Jurkat, Clone E6-1 (cell line): ENCODE results near the gene ACO2.
"Not testable (repeated sequence)": the region's sequence is repeated elsewhere in the genome, so short reads cannot be mapped to it uniquely, and the experiment has no call there.

Source experiments
- DNase-seq: peaks from one replicate; pipeline ENCODE4 v3.0.0-alpha.2; 2011; ENCODE audit warnings: low read depth, low spot score
- H3K4me3 ChIP-seq: 2 replicates; pipeline ENCODE4 v1.5.1; 2011; ENCODE audit warnings: mild to moderate bottlenecking, low read length, control low read depth, moderate library complexity

The ACO2 gene

DNA sequence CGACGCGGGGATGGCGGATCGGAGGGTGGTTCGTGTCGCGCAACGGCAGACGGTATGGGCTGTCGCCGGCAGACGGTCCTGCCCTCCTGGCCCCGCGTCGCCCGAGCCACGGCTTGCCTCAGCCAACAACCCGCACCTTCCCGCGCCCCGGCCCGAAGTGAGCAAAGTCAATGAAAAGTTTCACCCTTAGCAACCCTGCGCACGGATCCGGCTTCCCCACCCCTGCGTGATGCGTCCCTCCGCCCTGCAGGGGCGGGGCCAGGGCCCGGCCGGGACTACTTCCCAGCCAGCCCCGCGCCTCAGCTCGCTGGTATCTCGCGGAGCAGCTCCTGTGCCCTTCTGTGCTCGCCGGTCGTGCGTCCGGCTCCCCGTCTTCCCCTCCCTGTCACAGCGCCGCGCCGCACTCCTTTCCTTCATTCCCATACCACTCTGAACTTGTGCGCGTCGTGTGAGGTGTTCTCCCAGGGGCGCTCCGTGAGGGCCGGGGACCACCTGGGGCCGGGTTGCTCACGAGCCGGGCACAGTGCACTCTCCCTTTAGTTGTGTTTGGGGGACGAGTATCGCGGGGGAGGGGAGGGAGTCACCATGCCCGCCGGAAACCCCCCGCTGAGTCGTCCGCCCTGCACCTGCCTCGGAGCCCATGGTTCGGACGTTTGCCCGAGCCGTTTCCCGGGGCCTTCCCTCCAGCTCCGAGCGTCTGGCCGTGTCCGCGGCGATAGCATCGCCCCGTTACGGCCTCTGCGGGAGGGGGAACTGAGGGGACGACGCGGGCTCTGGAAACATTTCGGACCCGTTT lies 22.1 kb upstream of the ACO2 start, which contains the start of gene TOB2:
Gene TOB2, minus strand, starts transcription at position 163 of the 796 bp plus-strand sequence. CDS start 9,456 bp downstream, outside the sequence.
- peak within 1 kb of the TSS; percentile 89 for H3K4me3 ChIP-seq

GRCh38 chr22:41447435-41448188 lies 21.3 kb upstream of the ACO2 start:
- H3K4me3 ChIP-seq = peak overlapping the region; percentile 89
- peak; percentile 35 for DNase-seq

More for the DNA sequence above, 22.1 kb upstream of the ACO2 start, which contains the start of gene TOB2:
- DNase-seq = peak; percentile 95

GRCh38 chr22:41448189-41448808 lies 20.6 kb upstream of the ACO2 start:
- DNase-seq = peak; percentile 100
- peak overlapping the region; percentile 89 for H3K4me3 ChIP-seq

GRCh38 chr22:41458161-41458728 lies 10.7 kb upstream of the ACO2 start:
- H3K4me3 ChIP-seq = no peak overlapping the region
- no peak for DNase-seq

DNA sequence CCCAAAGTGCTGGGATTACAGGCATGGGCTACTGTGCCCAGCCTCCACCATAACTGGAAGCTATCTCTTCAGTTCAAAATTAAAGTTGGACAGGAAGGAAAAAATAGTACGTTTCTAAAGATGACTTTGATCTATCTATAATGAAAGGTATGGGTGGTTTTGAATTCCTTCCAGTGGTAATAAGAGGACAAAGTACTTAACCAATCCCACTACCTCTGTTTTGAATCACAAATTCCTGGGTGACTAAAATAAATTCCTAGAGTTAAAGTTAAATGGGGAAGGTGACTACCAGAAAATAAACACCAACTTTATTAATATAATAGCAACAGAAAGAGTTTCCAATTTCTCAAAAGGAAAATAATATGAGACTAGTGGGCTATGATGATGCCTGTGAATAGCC lies 9.5 kb upstream of the ACO2 start:
- no peak for DNase-seq
- no peak overlapping the region for H3K4me3 ChIP-seq

DNA sequence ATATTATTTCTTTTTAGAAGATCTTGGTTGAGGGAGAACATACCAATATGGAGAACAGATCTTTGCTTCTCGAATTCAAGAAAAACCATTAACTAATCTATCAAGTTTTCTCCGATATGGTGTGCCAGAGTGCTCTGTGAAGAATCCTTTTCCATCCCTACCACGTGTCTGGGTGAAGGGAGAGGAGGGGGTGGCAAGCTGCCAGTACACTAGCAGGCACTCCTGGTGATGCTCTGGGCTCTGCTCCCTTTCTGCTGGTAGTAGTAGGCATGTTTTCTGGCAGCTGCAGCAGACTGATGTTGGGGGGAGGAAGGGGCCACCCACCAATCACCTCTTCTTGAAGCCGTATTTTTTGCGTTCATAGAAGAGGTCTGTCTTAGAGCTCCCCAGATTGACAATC lies 8.8 kb upstream of the ACO2 start:
- not testable (repeated sequence) for H3K4me3 ChIP-seq

DNA sequence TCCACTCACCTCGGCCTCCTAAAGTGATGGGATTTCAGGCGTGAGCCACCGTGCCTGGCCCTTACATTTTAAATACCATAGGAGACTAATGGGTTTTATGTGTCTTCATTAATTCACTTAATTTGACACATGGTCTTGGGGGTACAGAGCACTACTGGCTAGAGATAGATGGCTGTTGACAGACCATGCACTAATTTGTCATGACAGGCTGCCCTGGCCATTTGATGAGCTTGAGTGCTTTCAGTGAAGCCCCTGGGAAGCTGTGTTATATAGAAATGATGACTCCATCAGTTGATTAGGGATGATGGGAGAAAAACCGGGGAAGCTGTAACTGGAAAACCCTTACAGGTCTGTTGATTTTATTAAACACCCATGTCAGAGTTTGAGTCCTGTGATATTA lies 7.0 kb upstream of the ACO2 start:
- DNase-seq = no peak
- no peak overlapping the region for H3K4me3 ChIP-seq

More for the DNA sequence above, 8.8 kb upstream of the ACO2 start:
- not testable (repeated sequence) for DNase-seq

DNA sequence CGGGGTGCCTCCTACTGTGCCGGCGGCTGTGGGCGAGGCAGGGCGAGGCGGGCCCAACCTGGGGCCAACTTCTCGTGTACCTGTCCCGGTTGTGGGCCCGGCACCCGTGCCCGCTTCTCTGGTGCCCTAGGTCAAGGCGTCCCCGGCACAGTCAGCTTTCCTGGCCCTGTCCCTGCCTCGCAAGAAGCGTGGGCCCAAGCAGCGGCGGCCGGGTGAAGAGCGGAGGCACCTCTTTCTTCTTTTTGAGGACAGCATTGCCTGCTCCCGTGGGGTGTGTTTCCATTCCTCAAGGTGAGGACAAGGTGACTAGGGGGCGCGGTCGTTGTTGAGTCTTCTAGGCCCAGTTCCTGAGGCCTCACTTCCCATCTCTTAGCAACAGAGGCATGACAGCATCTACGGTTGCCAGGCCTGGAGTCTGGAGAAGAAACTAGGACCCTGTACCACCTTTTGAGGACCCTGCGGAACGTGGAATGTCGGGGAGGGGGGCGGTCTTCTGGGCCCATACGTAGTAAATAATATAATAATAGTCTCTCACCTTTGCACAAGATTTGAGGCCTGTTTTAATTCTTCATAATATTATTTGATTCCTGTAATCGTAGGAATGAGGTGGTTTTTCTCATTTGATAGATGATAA lies 418 bp downstream of the ACO2 start:
- peak; percentile 16 for DNase-seq
- peak overlapping the region; percentile 94 for H3K4me3 ChIP-seq

- DNase-seq = no peak
- H3K4me3 ChIP-seq = no peak overlapping the region
Measured at GRCh38 chr22:41470886-41471285, 2.0 kb downstream of the ACO2 start.

DNA sequence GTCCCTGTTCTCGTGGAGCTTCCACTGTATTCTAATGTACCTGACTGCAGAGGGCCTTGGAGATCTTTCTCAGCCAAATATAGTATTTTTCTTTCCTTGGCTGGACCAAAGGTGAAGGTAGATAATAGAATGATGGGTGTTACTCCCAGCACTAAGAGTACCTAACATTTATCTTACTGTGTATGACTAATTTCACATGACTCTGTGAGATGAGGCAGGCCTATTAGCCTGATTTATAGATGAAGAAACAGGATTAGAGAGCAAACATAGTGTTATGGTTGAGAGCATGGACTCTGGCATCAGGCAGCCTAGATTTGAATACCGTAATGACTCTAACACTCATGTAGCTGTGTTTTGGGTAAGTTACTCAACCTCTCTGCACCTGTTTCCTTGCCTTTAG lies 2.7 kb downstream of the ACO2 start:
- no peak for DNase-seq
- H3K4me3 ChIP-seq = no peak overlapping the region

- H3K4me3 ChIP-seq = no peak overlapping the region
- no peak for DNase-seq
Measured at GRCh38 chr22:41474872-41475451, 6.0 kb downstream of the ACO2 start.

GRCh38 chr22:41478473-41478872 lies 9.6 kb downstream of the ACO2 start:
- no peak overlapping the region for H3K4me3 ChIP-seq
- DNase-seq = no peak

DNA sequence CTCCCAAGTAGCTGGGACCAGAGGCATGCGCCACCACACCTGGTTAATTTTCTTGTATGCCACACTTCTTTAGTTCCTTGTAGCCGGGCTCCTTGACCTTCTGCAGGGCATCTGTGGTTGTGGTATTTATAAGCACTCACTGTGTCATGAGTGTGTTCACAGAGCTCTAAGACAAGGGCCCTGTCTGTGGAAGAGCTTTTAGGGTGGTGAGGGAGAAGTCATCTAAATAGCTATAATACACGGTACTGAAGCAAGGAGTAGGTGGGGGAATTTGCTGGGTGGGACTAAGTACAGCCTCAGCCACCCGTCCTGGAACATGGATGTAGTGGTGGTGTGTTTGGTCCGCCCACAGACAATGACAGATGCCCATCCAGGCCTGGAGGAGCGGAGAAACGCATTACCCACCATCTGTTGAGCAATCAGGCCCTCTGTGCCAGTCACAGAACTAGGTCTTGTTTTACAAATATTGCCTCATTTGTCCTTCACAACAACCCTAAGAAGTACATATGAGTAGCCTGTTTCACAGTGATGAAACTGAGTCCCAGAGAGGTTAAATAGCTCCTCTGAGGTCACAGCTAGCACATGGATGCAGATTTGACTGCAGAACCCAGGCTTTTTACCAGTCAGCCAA lies 10.1 kb downstream of the ACO2 start:
- DNase-seq = no peak
- H3K4me3 ChIP-seq = no peak overlapping the region

GRCh38 chr22:41479671-41480396 lies 10.9 kb downstream of the ACO2 start:
- no peak overlapping the region for H3K4me3 ChIP-seq
- no peak for DNase-seq

GRCh38 chr22:41480397-41480735 lies 11.4 kb downstream of the ACO2 start:
- H3K4me3 ChIP-seq = no peak overlapping the region
- no peak for DNase-seq

- DNase-seq = no peak
- H3K4me3 ChIP-seq = no peak overlapping the region
Measured at GRCh38 chr22:41481131-41481830, 12.4 kb downstream of the ACO2 start.

DNA sequence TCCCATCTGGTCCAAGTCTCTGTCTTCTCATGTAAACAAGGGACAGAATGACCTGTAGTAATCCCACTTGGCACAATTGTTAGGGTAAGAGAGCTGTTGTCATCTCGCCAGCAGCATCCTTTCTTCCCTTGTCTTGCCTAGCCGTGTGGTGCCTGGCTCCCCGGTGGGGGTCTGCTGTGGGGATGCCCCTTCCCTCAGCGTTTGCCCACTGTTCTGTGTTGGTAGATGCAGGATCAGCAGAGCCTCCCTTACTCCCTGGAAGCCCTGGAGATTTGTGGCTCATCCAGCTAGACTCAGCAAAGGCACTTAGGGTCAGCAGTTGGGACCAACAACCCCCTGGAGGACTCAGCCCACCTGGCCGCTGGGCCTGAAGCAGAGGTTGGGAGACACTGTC lies 13.0 kb downstream of the ACO2 start:
- no peak overlapping the region for H3K4me3 ChIP-seq
- DNase-seq = no peak
